Right lobe of liver (tissue), 4 donors: Measurements from ENCODE around the gene ERRFI1.

ENCODE experiments used
- CTCF ChIP-seq, 4 donors: fragments of 200-600 bp in 3 of 4; fragments of 450-650 bp in 1 of 4; IDR thresholded peaks; one replicate each; pipeline versions ENCODE4 v1.5.1 to v1.8.0; 2016 to 2022; ENCODE audit warnings: antibody characterized with exemption in 4 of 4, mild to moderate bottlenecking in 2 of 4
- POLR2A ChIP-seq: fragments of 450-650 bp; IDR thresholded peaks from one replicate; pipeline ENCODE4 v1.6.1; 2017; ENCODE audit warnings: antibody characterized with exemption, mild to moderate bottlenecking
- donor health status: DM: no; HTN: no; CAD: no.
- donor health status: DM: no; HTN: no; CAD: no.
- donor health status: DM: no; HTN: yes; CAD: no.

- TF ChIP-seq CTCF (IDR thresholded peaks at IDR 0.05) = no peak
- TF ChIP-seq POLR2A = no peak
Observed at GRCh38 chr1:7988576-7988975, 37.5 kb downstream of the ERRFI1 start.
